Thyroid gland (tissue), 4 donors: ENCODE results near the gene GNE. TPM values are rescaled to one million over a fixed set of nuclear protein-coding genes. Genes with fewer than 3 reads are reported as not detected.

ENCODE experiments used
- DNase-seq, 2 donors: peaks; one replicate each; pipeline ENCODE4 v3.0.0-alpha.2; 2019
- H3K27ac ChIP-seq, 3 donors: fragments of 200-600 bp; sonication (generic); 1 replicate in 2 of 3; 2 replicates in 1 of 3; pipeline ENCODE4 v1.5.1; 2016 to 2019; ENCODE audit warnings: mild to moderate bottlenecking in 1 of 3, moderate library complexity in 1 of 3
- H3K27me3 ChIP-seq: fragments of 200-600 bp; sonication (generic); one replicate; pipeline ENCODE4 v1.5.1; 2019
- H3K36me3 ChIP-seq, 2 donors: fragments of 200-600 bp; sonication (generic); one replicate each; pipeline ENCODE4 v1.5.1; 2016 to 2019
- H3K4me1 ChIP-seq, 2 donors: fragments of 200-600 bp; sonication (generic); one replicate each; pipeline ENCODE4 v1.5.1; 2017 to 2019
- H3K4me3 ChIP-seq, 3 donors: fragments of 200-600 bp; sonication (generic); replicated peaks in 1 of 3; 1 replicate in 2 of 3; 2 replicates in 1 of 3; pipeline ENCODE4 v1.5.1; 2016; ENCODE audit warnings: mild to moderate bottlenecking in 1 of 3
- H3K9me3 ChIP-seq: fragments of 200-600 bp; sonication (generic); one replicate; pipeline ENCODE4 v1.5.1; 2017
- POLR2A ChIP-seq, 2 donors: fragments of 450-650 bp; IDR thresholded peaks; one replicate each; pipeline ENCODE4 v1.6.1; 2017; ENCODE audit warnings: antibody characterized with exemption in 2 of 2, mild to moderate bottlenecking in 2 of 2, moderate library complexity in 1 of 2
- WGBS, 2 donors: methylation state at CpG; one replicate each; pipeline ENCODE4 v1.1.5; 2017; 5-methylcytosine and 5-hydroxymethylcytosine counted together
- intact Hi-C: fragments of 100-400 bp; cut with DNase I; formaldehyde crosslinking; loops from one replicate; pipeline ENCODE4 v1.15.1; 2023
- total RNA-seq, 4 donors: library from RNA; depleted of rRNA; stranded (reverse); fragments of >200 nt; gene quantifications; one replicate each; pipeline ENCODE4 v1.2.3, GENCODE V29; 2016
- TF ChIP-seq, protein P1 (sequence below), 6 experiments: fragments of 200-600 bp in 3 of 6; fragments of 450-650 bp in 3 of 6; sonication (generic) in 3 of 6; IDR thresholded peaks; one replicate each; pipeline ENCODE4 v1.5.1; 2016 to 2019; ENCODE audit warnings: antibody characterized with exemption in 6 of 6, mild to moderate bottlenecking in 2 of 6, inconsistent platforms in 1 of 6, moderate library complexity in 1 of 6

Gene GNE
- total RNA-seq, 4 donors from 2014 or later: 15.0 to 24.3 (median 16.1) TPM

DNA sequence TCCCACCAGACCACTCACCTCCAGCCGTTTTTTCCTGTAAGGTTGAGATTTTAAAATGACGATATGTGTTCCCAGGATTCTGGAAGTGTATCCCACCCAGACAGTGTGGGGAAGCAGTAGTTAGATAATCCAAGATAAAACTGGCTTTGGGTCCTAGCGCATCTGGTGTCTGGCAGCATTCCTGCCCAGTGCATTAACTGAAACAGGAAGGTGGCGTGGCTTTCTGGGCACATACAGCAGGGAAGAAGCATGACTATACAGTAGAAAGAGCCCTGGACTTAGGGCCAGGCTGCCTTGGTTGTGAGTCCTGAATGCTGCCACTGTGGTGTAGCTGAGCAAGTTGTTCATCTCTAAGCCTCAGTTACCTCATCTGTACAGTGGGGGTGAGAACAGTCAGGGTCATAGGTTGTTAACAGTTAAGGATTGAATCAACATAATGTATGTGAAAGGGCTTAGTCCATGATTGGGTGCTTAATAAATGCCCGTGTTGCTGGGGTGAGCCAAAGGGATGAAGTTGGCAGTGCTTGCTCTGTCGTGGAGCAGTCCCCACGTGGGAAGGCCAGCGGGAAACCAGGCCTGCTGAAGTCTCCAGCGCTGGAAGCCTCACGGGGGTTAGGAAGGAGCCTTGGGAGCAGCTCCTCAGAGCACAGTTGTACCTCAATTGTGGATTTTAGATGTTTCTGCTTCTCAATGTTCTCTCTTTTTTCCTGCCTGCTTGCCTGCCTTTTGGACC lies 49.6 kb downstream of the GNE start:
- TF ChIP-seq POLR2A (IDR thresholded peaks at IDR 0.05): no peak
- TF ChIP-seq, protein P1, sequence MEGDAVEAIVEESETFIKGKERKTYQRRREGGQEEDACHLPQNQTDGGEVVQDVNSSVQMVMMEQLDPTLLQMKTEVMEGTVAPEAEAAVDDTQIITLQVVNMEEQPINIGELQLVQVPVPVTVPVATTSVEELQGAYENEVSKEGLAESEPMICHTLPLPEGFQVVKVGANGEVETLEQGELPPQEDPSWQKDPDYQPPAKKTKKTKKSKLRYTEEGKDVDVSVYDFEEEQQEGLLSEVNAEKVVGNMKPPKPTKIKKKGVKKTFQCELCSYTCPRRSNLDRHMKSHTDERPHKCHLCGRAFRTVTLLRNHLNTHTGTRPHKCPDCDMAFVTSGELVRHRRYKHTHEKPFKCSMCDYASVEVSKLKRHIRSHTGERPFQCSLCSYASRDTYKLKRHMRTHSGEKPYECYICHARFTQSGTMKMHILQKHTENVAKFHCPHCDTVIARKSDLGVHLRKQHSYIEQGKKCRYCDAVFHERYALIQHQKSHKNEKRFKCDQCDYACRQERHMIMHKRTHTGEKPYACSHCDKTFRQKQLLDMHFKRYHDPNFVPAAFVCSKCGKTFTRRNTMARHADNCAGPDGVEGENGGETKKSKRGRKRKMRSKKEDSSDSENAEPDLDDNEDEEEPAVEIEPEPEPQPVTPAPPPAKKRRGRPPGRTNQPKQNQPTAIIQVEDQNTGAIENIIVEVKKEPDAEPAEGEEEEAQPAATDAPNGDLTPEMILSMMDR (IDR thresholded peaks at IDR 0.05): no peak
- no peak for DNase-seq
- Histone ChIP-seq H3K9me3 (no peaks in the 10 kb centered on the region), H3K4me1 (peaks cover 0 to 21% of the 10 kb centered on the region in 2 donors), H3K27me3 (no peaks in the 10 kb centered on the region), H3K27ac (no peak overlapping the region), H3K36me3 (peaks cover 53 to 61% of the 10 kb centered on the region in 2 donors), H3K4me3 (no peak overlapping the region)
- intact Hi-C loops: no loop called here
- WGBS, 2 donors: 79 to 84% methylated on average over 10 of the region's 10 CpGs

DNA sequence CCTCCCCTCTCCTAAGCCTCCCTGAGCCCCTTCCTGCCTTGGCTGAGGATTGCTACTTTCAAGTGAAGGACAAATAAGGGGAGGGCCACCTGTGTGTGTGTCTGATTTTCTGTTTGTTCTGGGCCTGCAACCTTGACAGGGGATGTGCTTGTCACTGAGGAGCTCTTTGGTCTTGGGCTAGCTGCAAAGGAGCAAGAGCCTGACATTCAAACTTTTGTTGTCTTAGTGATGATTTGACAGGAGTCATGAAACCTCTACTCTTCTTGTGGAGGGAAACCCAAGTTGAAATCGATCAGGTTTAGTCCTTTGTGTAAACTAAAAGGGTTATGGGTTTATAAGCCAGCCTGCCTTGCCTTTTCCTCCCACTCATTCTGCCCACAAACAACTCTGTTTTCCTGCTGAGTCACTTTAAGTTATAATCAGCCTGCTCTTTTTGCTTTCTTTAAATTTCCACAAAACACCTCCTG lies 50.7 kb downstream of the GNE start:
- H3K4me1 ChIP-seq: peaks cover 0 to 21% of the 10 kb centered on the region in 2 donors
- intact Hi-C loops: no loop called here
- WGBS, 2 donors: 42 to 66% methylated on average over 1 of the region's 1 CpG

DNA sequence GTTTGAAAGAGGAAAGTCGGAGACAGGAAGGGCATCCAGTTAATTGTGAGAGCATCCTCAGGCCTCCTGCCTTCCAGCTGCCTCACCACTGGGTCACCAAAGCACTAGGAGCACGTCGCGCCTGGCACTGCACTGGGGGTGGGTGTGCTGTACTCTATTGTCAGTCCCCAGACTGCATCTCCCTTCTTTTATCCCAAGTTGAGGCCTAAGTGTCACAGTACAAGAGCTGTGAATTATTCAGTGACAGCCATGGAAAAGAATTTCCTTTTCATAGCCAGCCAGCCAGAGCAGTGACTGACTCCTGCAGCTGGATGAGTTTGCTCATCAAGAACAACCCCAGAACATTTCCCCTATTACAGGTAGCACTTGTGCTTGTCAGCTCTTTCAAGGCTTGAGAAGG lies 51.2 kb downstream of the GNE start:
- H3K27me3 ChIP-seq: no peaks in the 10 kb centered on the region
- peaks cover 0 to 21% of the 10 kb centered on the region in 2 donors for H3K4me1 ChIP-seq
- H3K9me3 ChIP-seq: no peaks in the 10 kb centered on the region
- H3K27ac ChIP-seq: no peak overlapping the region
- no peak for DNase-seq
- no peak overlapping the region for H3K4me3 ChIP-seq
- WGBS, 2 donors: 83 to 93% methylated on average over 4 of the region's 4 CpGs
- TF ChIP-seq, protein P1 (IDR thresholded peaks at IDR 0.05): no peak
- TF ChIP-seq POLR2A (IDR thresholded peaks at IDR 0.05): no peak
- peaks cover 64 to 78% of the 10 kb centered on the region in 2 donors for H3K36me3 ChIP-seq
- intact Hi-C loops: no loop called here

More for the DNA sequence above, 50.7 kb downstream of the GNE start:
- no peaks in the 10 kb centered on the region for H3K9me3 ChIP-seq
- DNase-seq: no peak
- no peak for TF ChIP-seq POLR2A (IDR thresholded peaks at IDR 0.05)
- TF ChIP-seq, protein P1 (IDR thresholded peaks at IDR 0.05): no peak
- peaks cover 63 to 72% of the 10 kb centered on the region in 2 donors for H3K36me3 ChIP-seq
- H3K27ac ChIP-seq: peak overlapping the region in 1 of 3 donors; percentile 11
- H3K4me3 ChIP-seq: no peak overlapping the region
- no peaks in the 10 kb centered on the region for H3K27me3 ChIP-seq

DNA sequence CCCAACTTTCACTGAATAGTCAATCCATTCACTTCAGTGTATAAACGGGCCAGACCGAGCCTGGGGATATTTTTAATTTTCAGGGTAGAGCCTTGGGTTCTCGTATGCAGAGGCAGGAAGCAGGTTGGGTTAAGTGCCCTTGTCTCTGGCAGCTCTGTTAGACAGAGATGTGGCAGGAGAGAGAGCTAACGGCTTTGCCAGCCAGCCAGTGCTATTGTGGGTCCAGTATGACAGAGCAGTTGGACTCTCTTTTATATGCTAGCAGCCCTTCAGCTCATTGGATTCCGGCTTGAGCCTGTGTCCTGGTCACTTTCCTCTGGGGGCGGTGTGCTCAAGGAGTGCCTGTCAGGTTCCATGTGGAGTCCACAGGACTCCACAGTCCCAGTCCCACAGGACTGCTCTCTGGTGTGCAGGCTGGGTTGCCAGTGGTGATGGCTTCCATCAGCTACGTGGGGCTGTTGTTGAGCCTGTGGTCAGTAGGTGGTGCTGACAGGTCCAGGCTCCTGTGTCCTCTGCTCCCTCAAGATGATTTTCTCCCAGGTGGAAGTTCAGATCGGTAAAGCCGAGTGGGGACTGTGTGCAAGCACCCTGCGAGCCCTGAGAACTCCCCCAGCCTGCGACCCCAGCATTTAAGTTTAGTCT lies 53.2 kb downstream of the GNE start:
- H3K4me1 ChIP-seq: peaks cover 0 to 21% of the 10 kb centered on the region in 2 donors
- H3K36me3 ChIP-seq: peaks cover 71 to 88% of the 10 kb centered on the region in 2 donors
- H3K4me3 ChIP-seq: no peak overlapping the region
- no peaks in the 10 kb centered on the region for H3K27me3 ChIP-seq
- WGBS, 2 donors: 87 to 91% methylated on average over 9 to 11 of the region's 11 CpGs
- intact Hi-C loops: no loop called here
- TF ChIP-seq POLR2A (IDR thresholded peaks at IDR 0.05): no peak
- TF ChIP-seq, protein P1 (IDR thresholded peaks at IDR 0.05): no peak
- no peak overlapping the region for H3K27ac ChIP-seq
- DNase-seq: no peak
- no peaks in the 10 kb centered on the region for H3K9me3 ChIP-seq
